ENCODE measurements around the gene ABR. TPM values are rescaled to one million over a fixed set of nuclear protein-coding genes. Genes with fewer than 3 reads are reported as not detected.

The ABR gene
- total RNA-seq, 1 donor from 2014 or later, result 70.9 TPM

DNA sequence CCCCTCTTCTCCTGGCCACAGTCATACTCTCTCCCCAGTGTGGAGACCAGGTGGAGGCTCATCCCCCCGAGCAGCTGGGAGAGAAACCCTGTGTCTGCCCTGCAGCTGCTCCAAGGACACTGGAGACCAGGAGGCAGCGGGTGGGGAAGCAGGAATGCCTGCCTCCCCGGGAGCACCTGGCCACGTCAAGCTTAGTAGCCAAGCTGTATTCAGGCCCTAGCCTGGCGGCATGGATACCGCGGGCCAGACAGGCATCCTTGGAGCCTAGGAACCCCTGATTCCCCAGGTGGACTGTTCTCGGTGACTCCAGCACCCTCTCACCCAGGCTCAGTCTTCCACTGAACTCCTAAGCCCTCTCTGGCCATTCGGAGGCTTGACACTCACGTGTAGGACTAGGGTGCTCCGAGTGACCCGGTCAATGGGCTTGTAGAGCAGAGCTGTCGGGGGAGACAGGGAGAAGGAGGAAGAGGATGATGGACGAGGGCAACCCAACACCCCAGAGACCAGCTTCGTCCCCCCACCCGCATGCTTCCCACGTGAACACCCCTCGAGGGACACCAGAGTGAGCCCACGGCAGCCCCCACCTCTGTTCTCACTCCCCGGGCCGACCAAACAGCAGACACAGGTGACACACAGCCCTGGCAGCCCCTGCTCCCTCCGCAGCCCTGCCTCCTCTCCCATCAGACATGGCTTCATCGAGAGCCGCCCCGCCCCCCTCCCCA is 106.4 kb downstream of the ABR start:
- Histone ChIP-seq H3K27me3 (ENCODE audit: insufficient read depth, low read length) (no peaks in the 10 kb centered on the region), H3K9ac (ENCODE audit: low read length) (no peak overlapping the region), H3K4me3 (ENCODE audit: insufficient read depth, low read depth, low read length) (no peak overlapping the region), H4K20me1 (ENCODE audit: insufficient read depth, low read length) (peaks cover 51% of the 10 kb centered on the region), H3K4me2 (ENCODE audit: low read length) (no peak overlapping the region), H3K36me3 (ENCODE audit: insufficient read depth, low read length) (peaks cover 7% of the 10 kb centered on the region), H3K9me3 (ENCODE audit: insufficient read depth, low read depth, low read length) (no peaks in the 10 kb centered on the region), H3K4me1 (ENCODE audit: insufficient read depth, low read length) (no peaks in the 10 kb centered on the region), H2AFZ (ENCODE audit: low read depth, low read length) (no peak overlapping the region), H3K27ac (ENCODE audit: low read depth, low read length) (no peak overlapping the region), H3K79me2 (ENCODE audit: insufficient read depth, low read length) (peaks cover 3% of the 10 kb centered on the region)
- Mint-ChIP-seq H3K4me3 (ENCODE audit: unreplicated experiment) (no peak overlapping the region), H3K4me1 (ENCODE audit: low read depth, unreplicated experiment) (no peaks in the 10 kb centered on the region), H3K9me3 (ENCODE audit: unreplicated experiment) (no peaks in the 10 kb centered on the region), H3K27me3 (ENCODE audit: low read depth, unreplicated experiment) (no peaks in the 10 kb centered on the region), H3K27ac (ENCODE audit: unreplicated experiment) (no peak overlapping the region), H3K36me3 (ENCODE audit: low read depth, unreplicated experiment) (peaks cover 6% of the 10 kb centered on the region)
- FAIRE-seq, result no peak
- no peak for DNase-seq (ENCODE audit: low read depth)
- TF ChIP-seq CTCF (IDR thresholded peaks at IDR 0.05; ENCODE audit: insufficient read depth, low read depth, low read length) (no peak), EZH2 (IDR thresholded peaks at IDR 0.05; ENCODE audit: insufficient read depth, low read length) (no peak)

GRCh38 chr17:1072551-1072961 is 107.2 kb downstream of the ABR start:
- no peak for TF ChIP-seq EZH2 (IDR thresholded peaks at IDR 0.05; ENCODE audit: insufficient read depth, low read length)
- no peak for TF ChIP-seq CTCF (IDR thresholded peaks at IDR 0.05; ENCODE audit: insufficient read depth, low read depth, low read length)
- DNase-seq (ENCODE audit: low read depth) (no peak), FAIRE-seq (no peak)
- Mint-ChIP-seq H3K9me3 (ENCODE audit: unreplicated experiment) (no peaks in the 10 kb centered on the region), H3K27ac (ENCODE audit: unreplicated experiment) (no peak overlapping the region), H3K27me3 (ENCODE audit: low read depth, unreplicated experiment) (no peaks in the 10 kb centered on the region), H3K4me3 (ENCODE audit: unreplicated experiment) (no peak overlapping the region), H3K4me1 (ENCODE audit: low read depth, unreplicated experiment) (peaks cover 1% of the 10 kb centered on the region), H3K36me3 (ENCODE audit: low read depth, unreplicated experiment) (peaks cover 14% of the 10 kb centered on the region)
- H3K4me1 ChIP-seq (ENCODE audit: insufficient read depth, low read length), result no peaks in the 10 kb centered on the region
- H3K9ac ChIP-seq (ENCODE audit: low read length), result no peak overlapping the region
- peaks cover 11% of the 10 kb centered on the region for H3K36me3 ChIP-seq (ENCODE audit: insufficient read depth, low read length)
- H4K20me1 ChIP-seq (ENCODE audit: insufficient read depth, low read length), result peaks cover 42% of the 10 kb centered on the region
- no peak overlapping the region for H2AFZ ChIP-seq (ENCODE audit: low read depth, low read length)
- no peak overlapping the region for H3K4me2 ChIP-seq (ENCODE audit: low read length)
- H3K4me3 ChIP-seq (ENCODE audit: insufficient read depth, low read depth, low read length), result no peak overlapping the region
- H3K27ac ChIP-seq (ENCODE audit: low read depth, low read length), result no peak overlapping the region
- H3K9me3 ChIP-seq (ENCODE audit: insufficient read depth, low read depth, low read length), result no peaks in the 10 kb centered on the region
- peaks cover 3% of the 10 kb centered on the region for H3K79me2 ChIP-seq (ENCODE audit: insufficient read depth, low read length)
- no peaks in the 10 kb centered on the region for H3K27me3 ChIP-seq (ENCODE audit: insufficient read depth, low read length)

Data from astrocyte (in vitro differentiated cells and primary cell).